Stimulated activated CD4-positive, alpha-beta T cell treated with anti-CD3 and anti-CD28 coated beads, TNF-alpha, amount 100 ng/mL, for 1 hour (primary cell): Measurements from ENCODE around the gene VAV2.
"Not testable (repeated sequence)": the region's sequence is repeated elsewhere in the genome, so short reads cannot be mapped to it uniquely, and the experiment has no call there.

Experiments used
- DNase-seq, 3 donors: peaks; one replicate each; pipeline ENCODE4 v3.0.0-alpha.2; 2020; ENCODE audit warnings: low read depth in 3 of 3, low spot score in 1 of 3

The VAV2 gene

GRCh38 chr9:133774799-133775198, 217.3 kb downstream of the VAV2 start:
- DNase-seq: no peak

DNA sequence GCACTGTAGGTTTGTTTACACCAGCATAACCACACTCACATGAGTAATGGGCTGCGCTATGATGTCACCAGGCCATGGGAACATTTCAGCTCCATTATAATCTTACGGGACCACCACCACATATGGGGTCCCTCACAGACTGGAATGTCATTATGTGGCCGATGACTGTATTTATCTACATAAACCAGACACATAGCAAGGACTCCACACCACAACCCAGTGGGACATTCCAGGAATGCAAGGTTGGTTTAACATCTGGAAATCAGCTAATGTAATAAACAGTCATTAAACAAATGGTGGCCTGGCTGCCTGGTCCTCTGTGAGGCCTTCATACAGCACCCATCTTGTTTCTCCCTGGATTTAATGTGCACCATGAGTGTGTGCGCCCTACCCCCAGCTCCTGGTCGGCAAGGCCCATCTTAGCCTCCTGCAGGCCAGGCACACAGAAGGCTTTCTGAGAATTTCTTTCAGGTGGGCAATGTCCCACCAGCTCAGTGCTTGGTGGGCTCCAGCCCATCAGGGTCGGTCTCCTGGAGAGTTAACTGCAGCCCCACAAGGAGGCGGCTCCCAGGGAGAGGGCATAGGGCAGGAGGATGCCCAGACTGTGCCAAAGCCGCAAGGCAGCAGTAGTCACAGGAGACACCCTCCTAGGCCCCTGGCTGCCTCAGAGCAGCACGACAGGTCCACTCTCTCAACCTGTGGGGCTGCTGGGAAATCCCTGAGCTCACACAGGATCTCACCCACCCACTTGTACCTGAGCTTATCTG, 218.1 kb downstream of the VAV2 start:
- no peak for DNase-seq

DNA sequence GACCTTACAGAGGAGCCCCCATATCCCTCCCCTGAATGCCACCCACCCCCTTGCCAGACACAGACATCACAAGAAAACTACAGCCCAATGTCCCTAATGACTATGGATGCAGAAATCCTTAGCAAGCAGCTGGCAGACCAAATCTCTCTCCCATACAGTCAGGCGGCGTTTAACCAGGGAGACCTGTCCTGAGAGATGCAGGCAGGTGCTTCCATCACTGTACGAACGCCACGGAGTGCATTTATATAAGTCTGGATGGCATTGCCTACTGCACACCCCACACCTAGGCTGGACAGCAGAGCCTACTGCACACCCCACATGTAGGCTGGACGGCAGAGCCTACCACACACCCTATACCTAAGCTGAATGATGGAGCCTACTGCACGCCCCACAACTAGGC, 219.5 kb downstream of the VAV2 start:
- DNase-seq: no peak

- DNase-seq: no peak
These were observed 220.3 kb downstream of the VAV2 start for GRCh38 chr9:133771486-133772482.

DNA sequence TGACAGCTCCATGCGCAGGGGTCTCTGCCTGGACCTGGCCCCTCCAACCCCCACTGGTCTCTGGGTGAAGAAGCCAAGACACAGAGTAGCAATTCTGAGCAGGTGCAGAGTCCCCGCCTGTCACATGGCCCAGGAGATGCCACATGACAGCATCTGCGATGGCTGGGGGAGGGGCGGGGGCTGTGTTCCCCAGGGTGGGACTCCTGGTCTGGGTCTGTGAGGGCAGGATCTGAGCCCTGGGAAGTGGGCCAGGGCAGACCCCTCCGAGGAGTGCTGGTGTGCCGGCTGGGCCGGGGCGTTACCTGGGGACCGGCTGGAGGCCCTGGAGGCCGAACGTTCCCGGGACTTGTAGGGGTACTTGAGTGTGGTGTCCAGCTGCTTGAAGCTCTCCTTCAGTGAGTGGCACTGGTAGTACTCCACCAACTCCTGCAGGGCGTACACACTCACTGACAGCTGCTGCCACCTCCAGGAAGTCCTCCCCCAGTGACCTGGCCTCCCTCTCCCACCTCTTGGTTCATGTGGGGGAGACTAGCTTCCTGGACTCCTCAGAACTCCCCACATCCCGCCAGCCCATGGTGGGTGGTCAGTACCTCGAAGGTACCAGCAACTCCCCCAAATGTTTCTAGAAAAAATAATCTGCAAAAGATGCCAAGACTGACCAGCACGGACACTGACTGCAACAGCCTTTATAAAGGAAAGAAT, 221.9 kb downstream of the VAV2 start:
- no peak for DNase-seq

- DNase-seq: no peak
These were observed 222.5 kb downstream of the VAV2 start for GRCh38 chr9:133769511-133770075.

DNA sequence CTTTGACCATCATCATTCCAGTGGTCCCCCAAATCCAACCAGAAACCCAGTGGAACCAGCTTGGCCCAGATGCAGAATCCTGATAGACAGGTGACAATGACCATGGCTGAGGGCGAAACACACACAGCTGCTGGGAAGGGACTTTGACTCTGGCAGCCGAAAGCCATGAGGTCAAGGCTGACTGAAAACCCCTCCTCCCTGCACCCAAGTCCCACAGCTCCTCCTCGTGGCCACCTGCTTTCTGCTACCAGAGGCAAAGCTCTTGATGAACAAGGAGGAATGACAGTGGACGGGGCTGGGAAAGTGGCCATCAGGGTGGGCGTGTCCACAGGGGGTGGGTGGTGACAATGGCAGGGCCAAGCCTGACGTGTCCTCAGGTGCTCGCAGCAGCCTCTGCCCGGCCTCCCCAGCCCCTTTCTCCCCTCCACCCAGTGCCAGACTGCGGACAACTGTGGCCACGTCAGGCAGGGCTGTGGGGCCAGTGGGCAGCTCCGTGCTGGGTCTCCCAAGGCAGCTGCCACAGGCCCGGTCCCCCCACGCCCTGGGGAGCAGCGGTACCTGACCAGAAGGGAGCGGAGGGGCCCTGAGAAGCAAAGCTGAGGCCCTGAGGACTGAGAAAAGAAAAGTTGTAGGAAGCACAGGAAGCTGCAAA, 223.1 kb downstream of the VAV2 start:
- no peak for DNase-seq

DNA sequence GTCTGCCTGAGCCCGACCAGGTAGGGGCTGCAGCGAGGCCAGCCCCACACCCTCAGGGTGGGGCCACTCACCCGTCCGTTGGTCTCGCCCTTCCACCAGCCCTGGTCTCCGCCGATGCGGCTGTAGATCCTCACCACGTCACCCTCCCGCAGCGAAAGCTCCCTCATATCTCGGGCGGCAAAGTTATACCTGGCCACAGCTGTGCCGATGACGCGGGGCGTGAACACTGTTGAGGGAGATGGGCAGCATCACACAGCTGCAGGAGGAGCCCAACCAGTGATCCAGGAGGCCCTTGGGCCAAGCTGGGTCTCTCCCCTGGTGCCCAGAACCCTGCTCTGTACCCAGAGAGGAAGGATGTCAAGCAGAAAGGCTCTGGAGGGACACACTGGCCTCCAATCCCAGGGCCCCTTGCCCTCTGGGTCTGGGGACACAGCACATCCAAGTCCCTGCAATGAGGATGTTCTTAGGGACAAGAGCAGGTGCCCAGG, 223.7 kb downstream of the VAV2 start:
- DNase-seq: no peak

DNA sequence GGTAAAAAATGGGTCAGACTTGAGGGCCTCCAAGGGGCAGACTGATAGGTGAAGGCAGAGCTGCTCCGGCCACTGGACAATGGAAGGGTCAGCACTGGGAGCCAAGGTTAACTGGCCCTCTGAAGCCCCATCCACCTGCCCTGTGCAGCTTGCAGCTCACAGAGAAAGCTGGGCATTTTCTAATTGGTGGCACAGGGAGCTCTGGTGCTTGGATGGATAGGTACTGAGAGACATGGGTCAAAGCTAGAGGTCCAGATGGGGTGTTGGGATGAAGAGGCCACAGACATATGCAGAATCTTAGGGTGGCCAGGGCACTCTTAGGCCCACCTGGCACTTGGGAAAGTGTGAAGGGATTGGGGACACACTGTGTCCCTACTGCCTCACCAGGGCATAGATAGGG, 224.5 kb downstream of the VAV2 start:
- no peak for DNase-seq

GRCh38 chr9:133767008-133767407, 225.1 kb downstream of the VAV2 start:
- DNase-seq: no peak

GRCh38 chr9:133766234-133766633, 225.9 kb downstream of the VAV2 start:
- DNase-seq: not testable (repeated sequence)

DNA sequence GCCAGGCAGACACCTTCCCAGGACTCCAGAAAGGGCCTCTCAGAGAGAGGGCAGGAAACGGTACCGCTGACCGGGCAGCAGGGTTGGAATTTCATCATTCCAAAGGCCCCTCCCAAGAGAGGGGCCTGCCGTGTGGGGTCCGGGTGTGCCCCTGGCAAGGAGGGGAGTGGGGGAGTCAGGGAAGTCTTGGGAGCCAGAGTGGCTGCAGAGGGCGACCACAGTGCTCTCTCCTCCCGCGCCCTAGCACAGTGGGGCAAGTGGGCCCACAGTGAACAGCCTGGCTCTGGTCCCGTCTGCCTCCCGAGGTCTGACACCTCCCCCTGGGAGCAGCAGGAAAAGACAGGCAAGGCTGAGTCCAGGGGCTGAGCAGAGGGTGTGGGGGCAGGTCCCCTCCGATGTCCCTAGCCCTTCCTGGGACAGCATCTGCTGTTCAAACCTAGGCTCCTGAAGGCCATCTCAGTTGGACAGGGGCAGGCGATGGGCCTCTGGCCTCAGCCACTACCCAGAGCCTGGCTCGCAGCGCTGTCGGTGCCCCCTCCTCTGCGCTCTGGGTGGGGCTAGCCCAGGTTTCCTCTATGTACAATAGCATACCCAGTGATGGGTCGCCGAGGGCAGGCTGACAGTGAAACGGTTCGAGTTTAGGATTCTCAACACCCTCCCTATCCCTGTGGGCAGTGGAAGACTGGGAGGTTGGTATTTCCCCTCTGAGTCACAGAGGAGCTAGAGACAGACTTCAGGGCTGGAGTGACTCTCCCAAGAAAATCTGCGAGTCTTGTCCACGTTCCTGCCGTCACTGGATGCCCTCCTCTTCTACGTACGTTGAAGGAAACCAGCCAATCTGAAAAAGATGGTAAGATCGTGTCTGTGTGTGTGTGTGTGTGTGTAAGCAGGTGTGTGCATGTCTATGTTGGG, 228.6 kb downstream of the VAV2 start:
- no peak for DNase-seq

DNA sequence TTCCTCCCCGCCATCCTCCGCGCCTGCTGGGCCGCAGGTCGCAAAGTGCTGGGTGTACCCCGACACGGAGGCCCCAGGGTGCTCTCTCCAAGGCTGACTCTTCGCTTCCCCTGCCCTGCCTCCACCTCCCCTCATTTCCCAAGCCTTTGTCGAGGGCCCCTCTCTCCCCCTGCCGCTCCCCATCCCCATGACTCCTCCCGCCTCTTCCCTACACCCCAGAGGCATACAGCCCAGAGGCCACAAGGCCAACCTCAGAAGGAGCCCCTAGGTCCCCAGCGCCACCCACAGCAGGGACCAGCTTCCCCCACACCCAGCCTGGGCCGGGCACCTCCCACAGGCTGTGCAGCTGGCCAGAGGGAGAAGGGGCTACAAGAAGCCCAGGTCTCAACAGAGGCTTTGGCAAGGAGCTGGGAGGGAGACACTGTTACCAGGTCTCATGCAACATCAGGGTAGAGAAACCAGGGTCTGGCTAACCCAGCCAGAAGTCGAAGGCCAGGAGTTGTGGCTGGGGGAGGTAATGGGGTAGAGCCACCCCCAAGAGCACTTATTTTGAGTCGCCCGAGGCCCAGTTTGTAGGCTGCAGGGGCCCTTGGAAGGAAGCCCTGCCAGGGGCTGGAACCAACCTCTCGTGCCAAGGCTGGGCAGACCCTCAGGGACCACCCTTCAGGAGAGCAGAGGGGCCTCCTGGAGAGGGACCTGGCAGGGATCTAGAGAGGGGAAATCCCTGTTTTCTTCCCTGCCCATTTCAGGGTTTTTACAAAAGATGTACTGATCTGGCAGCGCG, 229.4 kb downstream of the VAV2 start:
- no peak for DNase-seq

DNA sequence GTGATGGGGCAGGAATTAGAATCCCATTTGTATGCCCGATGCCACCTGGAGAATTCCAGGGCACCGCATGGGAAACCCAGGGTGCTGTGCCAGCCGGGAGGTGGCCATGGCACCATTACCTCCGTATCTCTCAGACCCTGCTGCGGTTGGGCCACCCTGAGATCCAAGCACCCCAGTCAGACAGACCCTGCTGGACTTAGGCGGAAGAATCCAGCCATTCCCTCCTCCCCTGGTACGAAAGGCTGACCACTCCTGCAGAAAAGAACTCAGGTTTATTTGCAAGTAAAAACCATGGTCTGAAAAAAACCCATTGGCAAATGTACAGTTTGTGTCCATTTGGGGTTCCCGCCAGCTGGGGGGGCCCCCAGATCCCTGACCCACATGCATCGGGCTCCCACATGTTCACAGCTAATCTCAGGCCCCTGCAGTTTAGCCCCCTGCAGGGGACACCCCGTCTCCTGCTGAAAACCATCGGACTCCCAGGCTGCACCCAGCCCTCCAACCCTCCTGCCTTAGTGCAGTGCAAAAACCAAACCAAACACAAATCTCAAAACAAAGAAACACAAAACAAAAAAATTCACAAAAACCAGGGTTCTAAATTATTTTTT, 230.4 kb downstream of the VAV2 start:
- no peak for DNase-seq

DNA sequence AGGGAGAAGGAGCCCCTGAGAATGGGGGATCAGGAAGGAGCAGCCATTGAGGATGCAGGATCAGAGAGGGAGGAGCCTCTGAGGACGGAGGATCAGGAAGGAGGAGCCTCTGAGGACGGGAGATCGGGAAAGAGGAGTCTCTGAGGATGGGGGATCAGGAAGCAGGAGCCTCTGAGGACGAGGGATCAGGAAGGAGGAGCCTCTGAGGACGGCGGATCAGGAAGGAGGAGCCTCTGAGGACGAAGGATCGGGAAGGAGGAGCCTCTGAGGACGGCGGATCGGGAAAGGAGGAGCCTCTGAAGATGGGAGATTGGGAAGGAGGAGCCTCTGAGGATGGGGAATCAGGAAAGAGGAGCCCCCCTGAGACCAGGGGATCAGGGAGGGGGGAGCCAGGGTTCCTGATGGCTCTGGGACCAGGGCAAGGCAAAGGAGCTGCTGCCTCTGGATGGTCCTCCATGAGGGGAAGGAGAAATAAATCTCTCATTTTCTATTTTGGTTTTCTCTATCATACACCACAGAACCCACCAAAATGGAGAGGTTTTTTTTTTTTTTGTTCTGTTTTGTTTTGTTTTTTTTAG, 231.3 kb downstream of the VAV2 start:
- DNase-seq: no peak

DNA sequence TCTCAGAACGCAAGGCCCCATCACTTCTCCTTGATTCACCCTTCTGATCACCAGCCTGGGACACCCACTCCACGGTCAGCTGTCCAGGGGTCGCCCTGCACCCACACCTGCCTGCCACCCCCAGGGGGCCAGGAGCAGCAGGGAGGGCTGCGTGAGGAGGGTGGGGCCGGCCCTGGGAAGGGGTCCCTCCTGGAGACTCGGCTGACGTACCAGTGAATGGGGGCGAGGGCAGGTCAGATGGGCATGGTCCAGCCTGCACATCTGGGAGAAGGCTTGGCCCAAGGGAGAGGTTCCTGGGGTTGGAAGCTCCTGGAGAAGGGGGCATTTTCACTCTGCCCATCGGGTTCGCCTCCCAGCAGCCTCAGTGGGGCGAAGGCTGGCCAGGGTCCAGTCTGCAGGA, 232.2 kb downstream of the VAV2 start:
- no peak for DNase-seq

GRCh38 chr9:133759146-133759900, 232.8 kb downstream of the VAV2 start:
- DNase-seq: no peak
